Measurements from ENCODE around the gene BGLAP.

The BGLAP gene

GRCh38 chr1:156238248-156238647 lies 3.7 kb upstream of the BGLAP start:
- ATAC-seq: no peak
- TF ChIP-seq POU6F1 (CRISPR knock-in tag; IDR thresholded peaks at IDR 0.05; ENCODE audit: borderline replicate concordance, low read depth) (no peak), PATZ1 (CRISPR knock-in tag; IDR thresholded peaks at IDR 0.05; ENCODE audit: borderline replicate concordance) (no peak), BACH2 (CRISPR knock-in tag; IDR thresholded peaks at IDR 0.05; ENCODE audit: borderline replicate concordance) (no peak), SNAI2 (CRISPR knock-in tag; IDR thresholded peaks at IDR 0.05) (no peak), ESRRG (CRISPR knock-in tag; IDR thresholded peaks at IDR 0.05) (no peak), PPARA (CRISPR knock-in tag; IDR thresholded peaks at IDR 0.05; ENCODE audit: borderline replicate concordance) (no peak), ZNF565 (CRISPR knock-in tag; conservative IDR thresholded peaks at IDR 0.05; ENCODE audit: low read depth) (no peak), ISL1 (CRISPR knock-in tag; IDR thresholded peaks at IDR 0.05) (no peak)

DNA sequence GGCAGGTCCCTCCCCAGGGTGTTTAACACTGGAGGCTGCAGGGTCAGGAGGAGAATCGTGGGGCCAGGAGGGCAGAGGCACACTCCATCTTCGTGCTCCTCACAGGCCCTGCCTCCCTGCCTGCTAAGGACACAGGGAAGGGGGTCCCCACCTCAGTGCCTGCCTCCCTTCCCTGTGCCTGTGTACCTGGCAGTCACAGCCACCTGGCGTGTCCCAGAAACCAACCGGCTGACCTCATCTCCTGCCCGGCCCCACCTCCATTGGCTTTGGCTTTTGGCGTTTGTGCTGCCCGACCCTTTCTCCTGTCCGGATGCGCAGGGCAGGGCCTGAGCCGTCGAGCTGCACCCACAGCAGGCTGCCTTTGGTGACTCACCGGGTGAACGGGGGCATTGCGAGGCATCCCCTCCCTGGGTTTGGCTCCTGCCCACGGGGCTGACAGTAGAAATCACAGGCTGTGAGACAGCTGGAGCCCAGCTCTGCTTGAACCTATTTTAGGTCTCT lies 623 bp upstream of the BGLAP start:
- TF ChIP-seq RARB (CRISPR knock-in tag; IDR thresholded peaks at IDR 0.05): no peak
- TF ChIP-seq ZNF565 (CRISPR knock-in tag; conservative IDR thresholded peaks at IDR 0.05; ENCODE audit: low read depth): no peak
- TF ChIP-seq ZFP30 (CRISPR knock-in tag; IDR thresholded peaks at IDR 0.05): no peak
- TF ChIP-seq BACH2 (CRISPR knock-in tag; IDR thresholded peaks at IDR 0.05; ENCODE audit: borderline replicate concordance): no peak
- TF ChIP-seq ARNTL (CRISPR knock-in tag; IDR thresholded peaks at IDR 0.05; ENCODE audit: borderline replicate concordance, low read depth): no peak
- TF ChIP-seq OSR1 (CRISPR knock-in tag; IDR thresholded peaks at IDR 0.05): no peak
- TF ChIP-seq PATZ1 (CRISPR knock-in tag; IDR thresholded peaks at IDR 0.05; ENCODE audit: borderline replicate concordance): peak; percentile 62; the same call in 1 of the 2 replicates
- TF ChIP-seq TOX (CRISPR knock-in tag; IDR thresholded peaks at IDR 0.05; ENCODE audit: borderline replicate concordance): peak; percentile 25; the same call in 1 of the 2 replicates
- no peak for TF ChIP-seq ZNF8 (CRISPR knock-in tag; IDR thresholded peaks at IDR 0.05)
- TF ChIP-seq TCF4 (CRISPR knock-in tag; IDR thresholded peaks at IDR 0.05; ENCODE audit: borderline replicate concordance): no peak
- ATAC-seq: peak; percentile 59

GRCh38 chr1:156242738-156243137 lies 754 bp downstream of the BGLAP start:
- ATAC-seq: no peak; the same call in 2 of the 3 replicates
- TF ChIP-seq TCF4 (CRISPR knock-in tag; IDR thresholded peaks at IDR 0.05; ENCODE audit: borderline replicate concordance) (no peak), OSR1 (CRISPR knock-in tag; IDR thresholded peaks at IDR 0.05) (no peak), ZNF8 (CRISPR knock-in tag; IDR thresholded peaks at IDR 0.05) (no peak), ISL1 (CRISPR knock-in tag; IDR thresholded peaks at IDR 0.05) (no peak), TOX (CRISPR knock-in tag; IDR thresholded peaks at IDR 0.05; ENCODE audit: borderline replicate concordance) (no peak), ZNF70 (CRISPR knock-in tag; IDR thresholded peaks at IDR 0.05) (no peak), ARNTL (CRISPR knock-in tag; IDR thresholded peaks at IDR 0.05; ENCODE audit: borderline replicate concordance, low read depth) (no peak), CREB5 (CRISPR knock-in tag; IDR thresholded peaks at IDR 0.05; ENCODE audit: low read depth) (no peak), POU6F1 (CRISPR knock-in tag; IDR thresholded peaks at IDR 0.05; ENCODE audit: borderline replicate concordance, low read depth) (no peak)
- TF ChIP-seq, protein P1, sequence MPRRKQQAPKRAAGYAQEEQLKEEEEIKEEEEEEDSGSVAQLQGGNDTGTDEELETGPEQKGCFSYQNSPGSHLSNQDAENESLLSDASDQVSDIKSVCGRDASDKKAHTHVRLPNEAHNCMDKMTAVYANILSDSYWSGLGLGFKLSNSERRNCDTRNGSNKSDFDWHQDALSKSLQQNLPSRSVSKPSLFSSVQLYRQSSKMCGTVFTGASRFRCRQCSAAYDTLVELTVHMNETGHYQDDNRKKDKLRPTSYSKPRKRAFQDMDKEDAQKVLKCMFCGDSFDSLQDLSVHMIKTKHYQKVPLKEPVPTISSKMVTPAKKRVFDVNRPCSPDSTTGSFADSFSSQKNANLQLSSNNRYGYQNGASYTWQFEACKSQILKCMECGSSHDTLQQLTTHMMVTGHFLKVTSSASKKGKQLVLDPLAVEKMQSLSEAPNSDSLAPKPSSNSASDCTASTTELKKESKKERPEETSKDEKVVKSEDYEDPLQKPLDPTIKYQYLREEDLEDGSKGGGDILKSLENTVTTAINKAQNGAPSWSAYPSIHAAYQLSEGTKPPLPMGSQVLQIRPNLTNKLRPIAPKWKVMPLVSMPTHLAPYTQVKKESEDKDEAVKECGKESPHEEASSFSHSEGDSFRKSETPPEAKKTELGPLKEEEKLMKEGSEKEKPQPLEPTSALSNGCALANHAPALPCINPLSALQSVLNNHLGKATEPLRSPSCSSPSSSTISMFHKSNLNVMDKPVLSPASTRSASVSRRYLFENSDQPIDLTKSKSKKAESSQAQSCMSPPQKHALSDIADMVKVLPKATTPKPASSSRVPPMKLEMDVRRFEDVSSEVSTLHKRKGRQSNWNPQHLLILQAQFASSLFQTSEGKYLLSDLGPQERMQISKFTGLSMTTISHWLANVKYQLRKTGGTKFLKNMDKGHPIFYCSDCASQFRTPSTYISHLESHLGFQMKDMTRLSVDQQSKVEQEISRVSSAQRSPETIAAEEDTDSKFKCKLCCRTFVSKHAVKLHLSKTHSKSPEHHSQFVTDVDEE (CRISPR knock-in tag; IDR thresholded peaks at IDR 0.05): no peak

Measured in SK-N-SH treated with all-trans-retinoic acid at 6 μM for 48 hours (cell line).